Measurements from ENCODE around the gene SNX11. TPM values are rescaled to one million over a fixed set of nuclear protein-coding genes. Genes with fewer than 3 reads are reported as not detected.
A peak's percentile ranks its signal among the peaks of the same experiment; 100 is the strongest.

Gene SNX11
- total and polyA plus RNA-seq, 8 donors, result 5.4 to 13.6 (median 7.9) TPM

DNA sequence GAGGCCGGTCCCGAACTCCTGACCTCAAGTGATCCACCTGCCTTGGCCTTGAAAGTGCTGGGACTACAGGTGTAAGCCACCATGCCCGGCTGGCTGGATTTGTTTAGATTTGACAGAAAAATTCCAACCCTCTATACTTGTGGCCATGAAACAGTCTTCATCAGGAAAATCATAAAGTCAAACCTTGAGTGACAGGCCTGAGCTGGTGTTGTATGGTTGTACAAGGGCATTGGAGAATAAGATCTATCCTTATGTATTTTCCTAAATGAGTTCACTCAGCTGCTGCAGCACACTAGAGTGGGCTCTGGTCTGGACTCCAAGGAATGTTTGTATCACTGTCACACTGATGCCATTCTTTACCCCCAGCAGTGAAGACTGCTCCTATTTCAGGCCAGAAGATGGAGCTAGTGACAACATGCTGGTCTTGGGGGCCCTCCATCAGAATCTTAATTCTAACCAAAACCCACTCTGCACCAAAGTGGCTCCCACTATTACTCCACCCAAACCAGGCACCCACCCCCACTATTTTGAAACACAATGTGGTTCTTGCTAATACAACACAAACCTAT, 27.4 kb downstream of the SNX11 start:
- no peak for DNase-seq
- intact Hi-C loops (cut with DNase I), result loop anchor here in 2 of 3 donors (5.0 to 10.0 kb wide), 3 partner anchors 53 to 108 kb away; no protein-coding TSS in a partner anchor
- H3K27ac ChIP-seq, result no peak overlapping the region
- no peaks in the 10 kb centered on the region for H3K9me3 ChIP-seq
- FAIRE-seq, result no peak
- H3K36me3 ChIP-seq, result no peaks in the 10 kb centered on the region
- no peaks in the 10 kb centered on the region for H3K4me1 ChIP-seq
- ATAC-seq, result no peak
- H3K27me3 ChIP-seq, result no peaks in the 10 kb centered on the region
- 72 to 79% methylated on average over 3 of the region's 3 CpGs for WGBS, 2 donors
- no peak overlapping the region for H3K4me3 ChIP-seq
- no peak for TF ChIP-seq CTCF (IDR thresholded peaks at IDR 0.05)

DNA sequence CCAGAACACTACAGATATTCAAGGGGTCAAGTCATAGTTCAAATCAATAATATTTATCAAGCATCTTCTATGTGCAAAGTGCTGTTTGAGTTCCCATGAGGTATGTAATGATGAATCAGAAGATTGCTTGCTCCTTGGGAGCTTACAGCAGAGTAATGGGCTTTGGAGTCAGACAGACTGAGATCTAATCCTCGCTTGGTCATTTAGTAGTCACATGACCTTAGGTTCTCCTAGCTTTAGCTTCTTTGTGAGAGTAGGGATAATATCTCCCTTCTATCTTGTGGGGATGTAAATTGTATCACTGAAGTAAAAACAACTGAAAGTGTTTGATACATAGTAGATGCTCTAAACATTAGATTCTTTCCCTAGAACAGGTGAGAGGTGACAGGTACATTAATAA, 30.1 kb downstream of the SNX11 start:
- H3K4me1 ChIP-seq, result no peaks in the 10 kb centered on the region
- no peaks in the 10 kb centered on the region for H3K9me3 ChIP-seq
- H3K4me3 ChIP-seq, result no peak overlapping the region
- ATAC-seq (no peak), DNase-seq (no peak), FAIRE-seq (no peak)
- intact Hi-C loops (cut with DNase I), result loop anchor here in 1 of 3 donors (10.0 kb wide), 1 partner anchor 63 kb away; no protein-coding TSS in a partner anchor
- H3K27ac ChIP-seq, result no peak overlapping the region
- no peak for TF ChIP-seq CTCF (IDR thresholded peaks at IDR 0.05)
- no peaks in the 10 kb centered on the region for H3K36me3 ChIP-seq
- H3K27me3 ChIP-seq, result no peaks in the 10 kb centered on the region
- 82 to 85% methylated on average over 1 of the region's 1 CpG for whole genome bisulfite sequencing, 2 donors

DNA sequence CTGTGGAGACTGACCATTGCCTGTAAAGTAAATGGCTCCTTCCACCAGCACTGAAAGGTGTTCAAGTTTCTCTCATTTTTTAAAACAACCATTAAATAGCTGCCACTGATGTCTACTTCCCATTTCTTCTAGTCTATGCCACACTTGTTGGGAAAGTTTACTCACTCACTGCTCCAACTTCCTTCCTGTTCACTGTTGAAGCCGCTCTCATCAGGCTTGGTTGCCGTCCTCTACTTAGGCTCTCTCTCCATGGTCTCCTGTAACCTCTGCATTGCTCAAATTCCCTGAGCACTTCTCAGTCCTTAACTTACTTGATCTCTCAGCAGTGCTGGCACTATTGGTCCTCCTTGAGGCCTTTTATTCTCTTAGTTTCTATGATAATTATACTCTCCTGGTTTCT, 32.4 kb downstream of the SNX11 start:
- Histone ChIP-seq H3K27ac (no peak overlapping the region), H3K9me3 (no peaks in the 10 kb centered on the region), H3K4me1 (no peaks in the 10 kb centered on the region), H3K27me3 (no peaks in the 10 kb centered on the region), H3K4me3 (no peak overlapping the region), H3K36me3 (no peaks in the 10 kb centered on the region)
- 75 to 87% methylated on average over 2 of the region's 2 CpGs for WGBS, 2 donors
- DNase-seq, result no peak
- peak in 2 of 4 donors; percentile 32 to 63 for ATAC-seq
- intact Hi-C loops (cut with DNase I), result loop anchor here in 1 of 3 donors (10.0 kb wide), 2 partner anchors 65 to 475 kb away; partner anchors contain the start of genes HOXB7 and HOXB8
- no peak for TF ChIP-seq CTCF (IDR thresholded peaks at IDR 0.05)
- no peak for FAIRE-seq

DNA sequence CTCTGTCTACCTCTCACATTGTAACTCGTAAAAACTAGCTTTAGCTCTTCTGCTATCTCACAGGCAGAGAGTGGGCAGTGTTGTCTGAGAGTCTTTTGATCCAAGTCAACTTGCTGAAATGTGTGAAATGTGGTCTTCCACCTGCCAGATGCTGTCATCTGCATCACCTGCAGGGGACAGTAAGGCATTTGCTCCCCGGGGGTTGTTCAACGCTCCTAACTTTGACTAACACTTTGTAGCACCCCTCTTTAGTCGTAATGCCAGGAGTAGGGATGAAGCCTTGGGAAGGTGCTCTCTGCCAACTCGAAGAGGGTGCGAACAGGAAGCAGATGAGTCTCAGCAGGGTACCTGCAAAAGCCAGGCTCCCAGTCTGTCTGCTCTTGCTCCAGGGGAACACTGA, 36.1 kb downstream of the SNX11 start:
- intact Hi-C loops (cut with DNase I), result loop anchor here in 1 of 3 donors (10.0 kb wide), 1 partner anchor 471 kb away; the partner anchor contains the start of genes HOXB7 and HOXB8
- Histone ChIP-seq H3K4me1 (no peaks in the 10 kb centered on the region), H3K4me3 (no peak overlapping the region), H3K36me3 (no peaks in the 10 kb centered on the region), H3K27me3 (no peaks in the 10 kb centered on the region), H3K27ac (no peak overlapping the region), H3K9me3 (no peaks in the 10 kb centered on the region)
- 51 to 58% methylated on average over 6 of the region's 6 CpGs for WGBS, 2 donors
- TF ChIP-seq CTCF (IDR thresholded peaks at IDR 0.05), result no peak
- ATAC-seq (no peak), FAIRE-seq (no peak), DNase-seq (no peak)

GRCh38 chr17:48144231-48144630, 36.7 kb downstream of the SNX11 start:
- Histone ChIP-seq H3K36me3 (no peaks in the 10 kb centered on the region), H3K4me1 (no peaks in the 10 kb centered on the region), H3K9me3 (no peaks in the 10 kb centered on the region), H3K27me3 (no peaks in the 10 kb centered on the region), H3K4me3 (no peak overlapping the region), H3K27ac (no peak overlapping the region)
- no peak for DNase-seq
- FAIRE-seq, result no peak
- WGBS, 2 donors, result 53 to 60% methylated on average over 8 of the region's 8 CpGs
- intact Hi-C loops (cut with DNase I), result loop anchor here in 1 of 3 donors (10.0 kb wide), 1 partner anchor 471 kb away; the partner anchor contains the start of genes HOXB7 and HOXB8
- TF ChIP-seq CTCF (IDR thresholded peaks at IDR 0.05), result no peak
- ATAC-seq, result no peak

Measured in pancreas (tissue), 10 donors.